OCI-LY7 (cell line): ENCODE results near the gene SETD1A. TPM values are rescaled to one million over a fixed set of nuclear protein-coding genes. Genes with fewer than 3 reads are reported as not detected.
A peak's percentile ranks its signal among the peaks of the same experiment; 100 is the strongest.

Source experiments
- BruUV-seq: library from RNA; stranded (reverse); fragments of 400-500 nt; replicated peaks from 2 replicates; lab custom pipeline; 2021; lab: Mats Ljungman, UMichigan
- CTCF ChIA-PET: fragments of 300-600 bp; sonication (Branson Sonifier 250); formaldehyde crosslinking; loops from one replicate; lab custom pipeline; 2022; ENCODE audit warnings: antibody characterized with exemption; ENCODE audit not compliant: unreplicated experiment; lab: Charles Lee
- POLR2A ChIA-PET: fragments of 300-600 bp; sonication (Branson Sonifier 250); formaldehyde crosslinking; loops from one replicate; lab custom pipeline; 2022; ENCODE audit warnings: antibody characterized with exemption; lab: Charles Lee
- DNase-seq: peaks from one replicate; pipeline ENCODE4 v3.0.0-alpha.2; 2015; ENCODE audit warnings: low spot score
- H2AFZ ChIP-seq: fragments of 200-600 bp; sonication (generic), shearing (Covaris generic); 2 replicates; pipeline ENCODE4 v1.6.1; 2014; ENCODE audit warnings: mild to moderate bottlenecking, antibody characterized with exemption, low read length, moderate library complexity
- H3K27ac ChIP-seq: fragments of 200-600 bp; sonication (generic); 2 replicates; pipeline ENCODE4 v1.5.1; 2014; ENCODE audit warnings: mixed run types, low read depth, mild to moderate bottlenecking, moderate library complexity, low read length, inconsistent platforms; ENCODE audit not compliant: poor library complexity, severe bottlenecking
- H3K36me3 ChIP-seq: fragments of 200-600 bp; sonication (generic); 2 replicates; pipeline ENCODE4 v1.6.1; 2014; ENCODE audit warnings: mild to moderate bottlenecking, antibody characterized with exemption, low read length, moderate library complexity, mixed read lengths; ENCODE audit not compliant: insufficient read depth
- H3K4me1 ChIP-seq: fragments of 200-600 bp; sonication (generic); 2 replicates; pipeline ENCODE4 v1.5.1; 2014; ENCODE audit warnings: mild to moderate bottlenecking, low read length; ENCODE audit not compliant: insufficient read depth, poor library complexity, severe bottlenecking
- H3K4me2 ChIP-seq: fragments of 200-600 bp; sonication (generic); 2 replicates; pipeline ENCODE4 v1.6.1; 2014; ENCODE audit warnings: mild to moderate bottlenecking, low read length
- H3K4me3 ChIP-seq: fragments of 200-600 bp; sonication (generic); 2 replicates; pipeline ENCODE4 v1.5.1; 2014; ENCODE audit warnings: mild to moderate bottlenecking, low read depth, low read length; ENCODE audit not compliant: poor library complexity, severe bottlenecking
- H3K79me2 ChIP-seq: fragments of 200-600 bp; sonication (generic); 2 replicates; pipeline ENCODE4 v1.6.1; 2016; ENCODE audit warnings: low read depth, mild to moderate bottlenecking, low read length, moderate library complexity, mixed read lengths; ENCODE audit not compliant: insufficient read depth
- H3K9me2 ChIP-seq: fragments of 200-600 bp; sonication (generic); 2 replicates; pipeline ENCODE4 v1.6.1; 2016; ENCODE audit warnings: mild to moderate bottlenecking, low read length, mixed read lengths; ENCODE audit not compliant: insufficient read depth
- H3K9me3 ChIP-seq: fragments of 200-600 bp; sonication (generic); 2 replicates; pipeline ENCODE4 v1.6.1; 2014; ENCODE audit warnings: mild to moderate bottlenecking, mixed run types, low read length, mixed read lengths
- H4K20me1 ChIP-seq: fragments of 200-600 bp; sonication (generic); 2 replicates; pipeline ENCODE4 v1.6.1; 2014; ENCODE audit warnings: mild to moderate bottlenecking, antibody characterized with exemption, low read length, moderate library complexity, mixed read lengths; ENCODE audit not compliant: insufficient read depth
- EZH2phosphoT487 ChIP-seq: fragments of 200-600 bp; sonication (generic); IDR thresholded peaks from 2 replicates; pipeline ENCODE4 v1.6.1; 2018; ENCODE audit warnings: low read depth, borderline replicate concordance, mild to moderate bottlenecking, mixed run types, antibody characterized with exemption, low read length, moderate library complexity, mixed read lengths
- intact Hi-C: fragments of 100-400 bp; cut with micrococcal nuclease; formaldehyde crosslinking; loops from one replicate; pipeline ENCODE4 v1.10.0; 2022; ENCODE audit not compliant: unreplicated experiment
- total RNA-seq, 2 experiments: library from RNA; depleted of rRNA in 1 of 2; stranded (reverse); fragments of >200 nt in 1 of 2; shearing (Covaris generic) in 1 of 2; gene quantifications; 2 replicates each; pipeline ENCODE4 v1.2.3, GENCODE V29; 2014 to 2022
- TF ChIP-seq, protein P1 (sequence below): fragments of 200-600 bp; sonication (generic); conservative IDR thresholded peaks from 2 replicates; pipeline ENCODE4 v1.5.1; 2014; ENCODE audit warnings: mild to moderate bottlenecking, antibody characterized with exemption, low read length, moderate library complexity, mixed read lengths

The SETD1A gene
- total RNA-seq, 2 experiments from 2014 or later = 8.6 to 36.0 TPM

DNA sequence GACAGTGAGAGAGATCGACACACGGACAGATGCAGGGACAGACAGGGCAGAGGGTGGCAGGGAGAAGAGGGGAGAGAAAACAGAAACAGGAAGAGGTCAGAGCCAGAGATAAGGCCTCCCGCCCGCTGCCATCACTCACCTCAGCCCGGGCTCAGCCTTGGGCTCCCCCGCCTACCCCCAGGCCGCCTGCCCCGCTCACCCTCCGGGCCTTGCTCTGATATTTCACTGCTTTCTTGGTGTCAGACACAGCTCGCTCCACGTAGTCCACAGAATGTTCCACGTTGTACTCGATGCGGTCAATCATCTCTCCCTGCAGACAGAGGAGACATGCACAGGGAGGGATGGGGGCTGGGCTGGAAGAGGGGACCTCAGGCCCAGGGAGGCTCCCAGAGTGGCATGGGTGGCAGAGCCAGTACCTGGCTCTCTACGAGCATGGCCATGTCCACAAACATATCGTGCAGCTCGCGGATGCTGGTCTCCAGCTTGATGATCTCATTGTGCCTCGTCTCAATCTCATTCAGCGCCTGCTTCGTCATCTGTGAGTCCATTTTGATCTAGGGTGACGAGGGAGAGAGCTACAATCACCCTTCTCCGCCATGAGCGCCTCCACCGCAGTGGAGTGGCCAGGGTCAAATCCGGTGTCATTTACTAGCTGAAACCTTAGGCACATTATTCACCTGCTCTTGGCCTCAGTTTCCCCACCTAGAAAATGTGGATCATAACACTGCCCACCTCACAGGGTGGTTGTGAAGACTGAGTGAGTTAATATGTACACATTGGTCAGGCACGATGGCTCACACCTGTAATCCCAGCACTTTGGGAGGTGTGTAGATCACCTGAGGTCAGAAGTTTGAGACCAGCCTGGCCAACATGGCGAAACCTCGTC lies 35.6 kb downstream of the SETD1A start:
- H3K9me2 ChIP-seq = no peaks in the 10 kb centered on the region
- intact Hi-C loops = no loop called here
- ChIA-PET CTCF (no interaction called here), POLR2A (interaction anchor here (0.7 kb wide), 1 partner anchor 909 kb away, joined by 3 read pairs; no protein-coding TSS in a partner anchor)
- H3K4me2 ChIP-seq = no peak overlapping the region
- H3K27ac ChIP-seq = no peak overlapping the region
- TF ChIP-seq EZH2phosphoT487 = no peak
- TF ChIP-seq, protein P1, sequence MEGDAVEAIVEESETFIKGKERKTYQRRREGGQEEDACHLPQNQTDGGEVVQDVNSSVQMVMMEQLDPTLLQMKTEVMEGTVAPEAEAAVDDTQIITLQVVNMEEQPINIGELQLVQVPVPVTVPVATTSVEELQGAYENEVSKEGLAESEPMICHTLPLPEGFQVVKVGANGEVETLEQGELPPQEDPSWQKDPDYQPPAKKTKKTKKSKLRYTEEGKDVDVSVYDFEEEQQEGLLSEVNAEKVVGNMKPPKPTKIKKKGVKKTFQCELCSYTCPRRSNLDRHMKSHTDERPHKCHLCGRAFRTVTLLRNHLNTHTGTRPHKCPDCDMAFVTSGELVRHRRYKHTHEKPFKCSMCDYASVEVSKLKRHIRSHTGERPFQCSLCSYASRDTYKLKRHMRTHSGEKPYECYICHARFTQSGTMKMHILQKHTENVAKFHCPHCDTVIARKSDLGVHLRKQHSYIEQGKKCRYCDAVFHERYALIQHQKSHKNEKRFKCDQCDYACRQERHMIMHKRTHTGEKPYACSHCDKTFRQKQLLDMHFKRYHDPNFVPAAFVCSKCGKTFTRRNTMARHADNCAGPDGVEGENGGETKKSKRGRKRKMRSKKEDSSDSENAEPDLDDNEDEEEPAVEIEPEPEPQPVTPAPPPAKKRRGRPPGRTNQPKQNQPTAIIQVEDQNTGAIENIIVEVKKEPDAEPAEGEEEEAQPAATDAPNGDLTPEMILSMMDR = no peak
- H3K4me3 ChIP-seq = no peak overlapping the region
- no peak for DNase-seq
- H3K9me3 ChIP-seq = no peaks in the 10 kb centered on the region
- BruUV-seq = no TSS peak
- no peaks in the 10 kb centered on the region for H4K20me1 ChIP-seq
- peaks cover 10% of the 10 kb centered on the region for H3K4me1 ChIP-seq
- H2AFZ ChIP-seq = no peak overlapping the region
- no peaks in the 10 kb centered on the region for H3K36me3 ChIP-seq
- no peaks in the 10 kb centered on the region for H3K79me2 ChIP-seq

DNA sequence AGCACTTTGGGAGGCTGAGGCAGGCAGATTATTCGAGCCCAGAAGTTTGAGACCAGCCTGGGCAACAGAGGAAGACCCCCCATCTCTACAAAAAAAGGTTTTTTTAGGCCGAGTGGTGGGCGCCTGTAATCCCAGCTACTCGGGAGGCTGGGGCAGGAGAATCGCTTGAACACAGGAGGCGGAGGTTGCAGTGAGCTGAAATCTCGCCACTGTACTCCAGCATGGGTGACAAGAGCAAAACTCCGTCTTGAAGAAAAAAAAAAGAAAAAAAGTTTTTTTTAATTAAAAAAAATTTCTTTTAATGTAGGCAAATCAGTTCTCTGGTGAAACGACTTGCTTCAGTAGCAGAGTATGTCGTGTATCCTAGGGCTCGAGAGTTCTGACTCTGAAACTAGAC lies 38.4 kb downstream of the SETD1A start:
- no peaks in the 10 kb centered on the region for H3K9me3 ChIP-seq
- no peaks in the 10 kb centered on the region for H3K79me2 ChIP-seq
- peak overlapping the region; percentile 96 for H3K4me2 ChIP-seq
- DNase-seq = no peak
- ChIA-PET CTCF (no interaction called here), POLR2A (no interaction called here)
- H3K27ac ChIP-seq = no peak overlapping the region
- TF ChIP-seq, protein P1 = no peak
- no peak for TF ChIP-seq EZH2phosphoT487
- peak overlapping the region; percentile 72 for H3K4me3 ChIP-seq
- no peaks in the 10 kb centered on the region for H3K9me2 ChIP-seq
- peaks cover 10% of the 10 kb centered on the region for H3K4me1 ChIP-seq
- H4K20me1 ChIP-seq = no peaks in the 10 kb centered on the region
- H2AFZ ChIP-seq = no peak overlapping the region
- intact Hi-C loops = loop anchor here (2.0 to 5.0 kb wide), 2 partner anchors 73 to 76 kb away; partner anchors contain the start of genes FBXL19, ZNF646 and ZNF668
- H3K36me3 ChIP-seq = no peaks in the 10 kb centered on the region
- no TSS peak for BruUV-seq
